ENCODE data around the gene ITGB4.
"Not testable (repeated sequence)": the region's sequence is repeated elsewhere in the genome, so short reads cannot be mapped to it uniquely, and the experiment has no call there.

DNA sequence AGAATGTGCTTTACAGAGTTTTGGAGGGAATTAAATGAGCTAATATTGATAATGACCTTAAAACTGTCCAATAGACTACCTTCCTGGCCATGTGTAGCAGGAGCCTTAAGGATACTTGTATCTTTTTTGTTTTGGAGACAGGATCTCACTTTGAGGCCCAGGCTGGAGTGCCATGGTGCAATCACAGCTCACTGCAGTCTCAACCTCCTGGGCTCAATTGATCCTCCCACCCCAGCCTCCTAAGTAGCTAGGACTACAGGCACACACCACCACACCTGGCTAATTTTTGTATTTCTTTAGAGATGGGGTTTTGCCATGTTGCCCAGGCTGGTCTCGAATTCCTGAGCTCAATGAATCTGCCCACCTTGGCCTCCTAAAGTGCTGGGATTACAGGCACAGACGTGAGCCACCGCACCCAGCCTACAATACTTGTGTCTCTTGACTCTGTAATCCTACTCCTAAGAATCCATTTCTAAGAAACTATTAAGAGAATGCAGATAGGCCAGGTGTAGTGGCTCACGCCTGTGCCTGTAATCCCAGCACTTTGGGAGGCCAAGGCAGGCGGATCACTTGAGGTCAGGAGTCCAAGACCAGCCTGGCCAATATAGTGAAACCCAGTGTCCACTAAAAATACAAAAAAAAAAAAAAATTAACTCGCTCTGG, 38.9 kb downstream of the ITGB4 start:
- TF ChIP-seq, protein P1, sequence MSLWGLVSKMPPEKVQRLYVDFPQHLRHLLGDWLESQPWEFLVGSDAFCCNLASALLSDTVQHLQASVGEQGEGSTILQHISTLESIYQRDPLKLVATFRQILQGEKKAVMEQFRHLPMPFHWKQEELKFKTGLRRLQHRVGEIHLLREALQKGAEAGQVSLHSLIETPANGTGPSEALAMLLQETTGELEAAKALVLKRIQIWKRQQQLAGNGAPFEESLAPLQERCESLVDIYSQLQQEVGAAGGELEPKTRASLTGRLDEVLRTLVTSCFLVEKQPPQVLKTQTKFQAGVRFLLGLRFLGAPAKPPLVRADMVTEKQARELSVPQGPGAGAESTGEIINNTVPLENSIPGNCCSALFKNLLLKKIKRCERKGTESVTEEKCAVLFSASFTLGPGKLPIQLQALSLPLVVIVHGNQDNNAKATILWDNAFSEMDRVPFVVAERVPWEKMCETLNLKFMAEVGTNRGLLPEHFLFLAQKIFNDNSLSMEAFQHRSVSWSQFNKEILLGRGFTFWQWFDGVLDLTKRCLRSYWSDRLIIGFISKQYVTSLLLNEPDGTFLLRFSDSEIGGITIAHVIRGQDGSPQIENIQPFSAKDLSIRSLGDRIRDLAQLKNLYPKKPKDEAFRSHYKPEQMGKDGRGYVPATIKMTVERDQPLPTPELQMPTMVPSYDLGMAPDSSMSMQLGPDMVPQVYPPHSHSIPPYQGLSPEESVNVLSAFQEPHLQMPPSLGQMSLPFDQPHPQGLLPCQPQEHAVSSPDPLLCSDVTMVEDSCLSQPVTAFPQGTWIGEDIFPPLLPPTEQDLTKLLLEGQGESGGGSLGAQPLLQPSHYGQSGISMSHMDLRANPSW (CRISPR knock-in tag; IDR thresholded peaks at IDR 0.05; ENCODE audit: borderline replicate concordance), result not testable (repeated sequence)
- not testable (repeated sequence) for TF ChIP-seq JUND (CRISPR knock-in tag; IDR thresholded peaks at IDR 0.05); NFE2L2 (IDR thresholded peaks at IDR 0.05; ENCODE audit: low read length); ZNF263 (CRISPR knock-in tag; IDR thresholded peaks at IDR 0.05)
